Measurements from ENCODE around the gene ZNF430. TPM values are rescaled to one million over a fixed set of nuclear protein-coding genes. Genes with fewer than 3 reads are reported as not detected.
"Not testable (repeated sequence)": the region's sequence is repeated elsewhere in the genome, so short reads cannot be mapped to it uniquely, and the experiment has no call there.

ZNF430 gene
- 10 to 100 TPM; 14.0 to 14.6 TPM for total RNA-seq
- polyA plus RNA-seq (2013, experiment 1 of 2), result 7.9 TPM
- polyA plus RNA-seq (2013, experiment 2 of 2), result 9.2 TPM
- long read RNA-seq, experiment 1, partial matches to known transcripts, result 1 of 1 reads
- long read RNA-seq, experiment 1, other reads (novel, unspliced or antisense), result 0 of 1 reads
- long read RNA-seq, experiment 2, transcript ZNF430-201 (5 exons, 3,923 nt), result major isoform, 7 of 20 reads
- long read RNA-seq, experiment 2, partial matches to known transcripts, result 8 of 20 reads
- long read RNA-seq, experiment 2, other reads (novel, unspliced or antisense), result 5 of 20 reads
- long read RNA-seq, experiment 3, transcript ZNF430-201 (5 exons, 3,923 nt), result major isoform, 18 of 45 reads
- long read RNA-seq, experiment 3, partial matches to known transcripts, result 1 of 45 reads
- long read RNA-seq, experiment 3, other reads (novel, unspliced or antisense), result 23 of 45 reads
- long read RNA-seq, experiment 4, partial matches to known transcripts, result 1 of 9 reads
- long read RNA-seq, experiment 4, other reads (novel, unspliced or antisense), result 5 of 9 reads

DNA sequence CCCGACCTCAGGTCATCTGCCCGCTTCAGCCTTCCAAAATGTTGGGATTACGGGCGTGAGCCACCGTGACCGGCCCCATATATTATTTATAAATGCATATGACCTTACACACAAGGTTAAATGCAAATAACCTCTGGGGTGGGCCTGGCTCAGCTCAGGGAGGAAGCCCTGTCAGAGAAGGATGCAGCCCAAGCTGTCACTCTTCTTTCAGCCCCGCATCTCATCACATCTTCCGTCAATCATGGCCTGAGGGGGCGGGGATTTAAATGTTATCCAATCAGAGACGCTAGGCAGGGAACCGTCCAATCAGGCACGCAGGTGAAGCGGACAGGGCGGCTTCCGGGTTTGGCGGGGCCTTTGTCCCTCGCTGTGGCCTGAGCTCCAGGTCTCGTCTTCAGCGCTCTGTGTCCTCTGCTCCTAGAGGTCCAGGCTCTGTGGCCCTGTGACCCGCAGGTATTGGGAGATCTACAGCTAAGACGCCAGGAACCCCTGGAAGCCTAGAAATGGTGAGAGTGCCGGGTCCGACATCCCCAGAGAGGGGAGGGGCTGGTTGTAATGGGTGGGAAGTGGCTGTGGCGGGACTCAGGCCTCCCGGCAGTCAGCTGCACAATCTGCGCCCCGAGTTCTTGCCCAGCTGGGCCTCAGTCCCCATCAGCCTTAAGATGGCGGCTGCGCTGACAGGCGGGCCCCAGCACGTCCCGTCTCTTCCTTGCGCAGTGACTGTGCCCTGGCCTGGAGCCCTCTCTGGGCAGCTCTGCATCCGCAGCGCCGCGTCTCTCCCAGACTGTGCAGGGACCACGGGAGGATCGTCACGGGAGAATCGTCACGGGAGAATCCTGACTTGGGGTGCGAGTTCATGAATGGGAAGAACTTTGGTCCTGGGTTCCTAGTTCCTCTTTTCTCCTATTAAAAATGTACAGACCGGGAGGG lies at the start of gene ZNF430:
Gene ZNF430, plus strand, starts transcription at position 360 of the 930 bp plus-strand sequence. Its CDS starts 144 bp downstream, at position 504.
- DNase-seq, result peak; percentile 99
- Histone ChIP-seq H3K9me3 (ENCODE audit: control insufficient read depth, low read length) (no peaks in the 10 kb centered on the region), H3K27me3 (ENCODE audit: control insufficient read depth, insufficient read depth, low read length, poor library complexity, severe bottlenecking) (no peaks in the 10 kb centered on the region), H3K4me3 (ENCODE audit: low read length) (peak within 1 kb of the TSS; percentile 97), H3K9ac (ENCODE audit: extremely low read depth, low read length, poor library complexity, severe bottlenecking) (peak within 1 kb of the TSS; percentile 87), H3K4me1 (ENCODE audit: control insufficient read depth, insufficient read depth, low read length) (no peaks in the 10 kb centered on the region), H3K27ac (ENCODE audit: low read depth, low read length) (peak within 1 kb of the TSS; percentile 95), H3K36me3 (ENCODE audit: control insufficient read depth, insufficient read depth, low read length) (peaks cover 29% of the 10 kb centered on the region)
- Mint-ChIP-seq H3K9me3 (no peaks in the 10 kb centered on the region), H3K4me1 (peaks cover 5% of the 10 kb centered on the region), H3K36me3 (ENCODE audit: low read depth) (peaks cover 31% of the 10 kb centered on the region), H3K4me3 (peak within 1 kb of the TSS; percentile 100), H3K27ac (peak within 1 kb of the TSS; percentile 99), H3K27me3 (ENCODE audit: insufficient read depth) (no peaks in the 10 kb centered on the region)
- TF ChIP-seq CTCF (conservative IDR thresholded peaks at IDR 0.05), result no peak
- 6 to 7% methylated on average over 23 to 44 of the region's 44 CpGs for WGBS, 2 experiments (ENCODE audit: insufficient coverage in 1 of 2, insufficient read length in 1 of 2)

GRCh38 chr19:20992788-20993187 lies 27.7 kb upstream of the ZNF430 start:
- not testable (repeated sequence) for DNase-seq; H3K4me3 ChIP-seq (ENCODE audit: low read length); H3K9me3 ChIP-seq (ENCODE audit: control insufficient read depth, low read length); H3K27ac Mint-ChIP-seq; H3K27me3 ChIP-seq (ENCODE audit: control insufficient read depth, insufficient read depth, low read length, poor library complexity, severe bottlenecking); H3K4me1 Mint-ChIP-seq; H3K36me3 ChIP-seq (ENCODE audit: control insufficient read depth, insufficient read depth, low read length); H3K9ac ChIP-seq (ENCODE audit: extremely low read depth, low read length, poor library complexity, severe bottlenecking); H3K27ac ChIP-seq (ENCODE audit: low read depth, low read length); H3K36me3 Mint-ChIP-seq (ENCODE audit: low read depth); H3K4me3 Mint-ChIP-seq; H3K4me1 ChIP-seq (ENCODE audit: control insufficient read depth, insufficient read depth, low read length)
- 91 to 94% methylated on average over 2 of the region's 2 CpGs for WGBS, 2 experiments (ENCODE audit: insufficient coverage in 1 of 2, insufficient read length in 1 of 2)
- Mint-ChIP-seq H3K27me3 (ENCODE audit: insufficient read depth) (peaks cover 26% of the 10 kb centered on the region), H3K9me3 (peaks cover 40% of the 10 kb centered on the region)

DNA sequence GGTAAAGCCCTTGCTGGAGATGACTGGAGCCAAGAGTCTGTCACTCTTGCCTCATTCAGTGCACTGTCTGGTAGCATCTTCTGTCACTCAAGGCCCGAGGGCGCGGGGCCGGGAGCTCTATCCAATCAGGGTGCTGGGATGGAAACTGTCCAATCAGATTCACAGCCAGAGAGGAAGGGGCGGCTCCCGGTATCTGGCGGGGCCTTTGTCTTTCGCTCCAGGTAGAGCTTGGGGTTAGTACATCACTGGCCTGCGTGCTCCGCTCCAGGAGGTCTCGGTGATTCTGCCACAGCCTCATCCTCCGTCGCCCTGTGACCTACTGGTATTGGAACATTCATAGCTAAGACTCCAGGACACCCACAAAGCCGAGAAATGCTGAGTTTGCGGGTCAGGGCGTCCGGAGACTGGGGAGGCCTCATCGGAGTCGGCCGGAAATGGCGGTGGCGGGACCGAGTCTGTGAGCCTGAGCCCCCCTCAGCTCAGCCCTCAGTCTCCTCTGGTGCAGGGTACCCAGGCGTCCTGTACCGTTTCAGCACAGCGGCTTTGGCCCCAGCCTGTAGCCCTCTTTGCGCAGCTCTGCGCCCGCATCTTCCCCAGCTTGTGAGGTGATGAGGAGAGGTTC lies 20.6 kb upstream of the ZNF430 start:
- peak; percentile 97 for DNase-seq
- Mint-ChIP-seq H3K36me3 (ENCODE audit: low read depth) (peaks cover 3% of the 10 kb centered on the region), H3K4me1 (peaks cover 29% of the 10 kb centered on the region), H3K27me3 (ENCODE audit: insufficient read depth) (no peaks in the 10 kb centered on the region), H3K4me3 (peak overlapping the region; percentile 93), H3K9me3 (peaks cover 9% of the 10 kb centered on the region), H3K27ac (peak overlapping the region; percentile 99)
- TF ChIP-seq CTCF (conservative IDR thresholded peaks at IDR 0.05), result no peak
- Histone ChIP-seq H3K9ac (ENCODE audit: extremely low read depth, low read length, poor library complexity, severe bottlenecking) (peak overlapping the region; percentile 71), H3K9me3 (ENCODE audit: control insufficient read depth, low read length) (peaks cover 10% of the 10 kb centered on the region), H3K27ac (ENCODE audit: low read depth, low read length) (peak overlapping the region; percentile 40), H3K4me3 (ENCODE audit: low read length) (peak overlapping the region; percentile 84), H3K4me1 (ENCODE audit: control insufficient read depth, insufficient read depth, low read length) (no peaks in the 10 kb centered on the region), H3K36me3 (ENCODE audit: control insufficient read depth, insufficient read depth, low read length) (no peaks in the 10 kb centered on the region), H3K27me3 (ENCODE audit: control insufficient read depth, insufficient read depth, low read length, poor library complexity, severe bottlenecking) (no peaks in the 10 kb centered on the region)
- WGBS, 2 experiments (ENCODE audit: insufficient coverage in 1 of 2, insufficient read length in 1 of 2), result 20 to 43% methylated on average over 17 to 29 of the region's 29 CpGs

DNA sequence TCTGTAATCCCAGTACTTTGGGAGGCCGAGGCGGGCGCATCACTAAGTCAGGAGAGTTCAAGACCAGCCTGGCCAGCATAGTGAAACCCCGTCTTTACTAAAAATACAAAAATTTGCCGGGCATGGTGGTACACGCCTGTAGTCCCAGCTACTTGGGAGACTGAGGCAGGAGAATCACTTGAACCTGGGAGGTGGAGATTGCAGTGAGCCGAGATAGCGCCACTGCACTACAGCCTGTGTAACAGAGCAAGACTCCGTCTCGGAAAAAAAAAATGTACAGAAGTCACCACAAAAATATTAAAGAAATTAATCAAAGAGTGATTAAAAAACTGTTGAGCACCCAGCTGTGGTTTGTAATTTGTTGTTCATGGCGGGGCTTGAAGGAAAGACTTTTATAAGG lies 781 bp downstream of the ZNF430 start:
- H3K27ac ChIP-seq (ENCODE audit: low read depth, low read length); H3K27me3 Mint-ChIP-seq (ENCODE audit: insufficient read depth); DNase-seq; H3K9me3 ChIP-seq (ENCODE audit: control insufficient read depth, low read length); H3K4me1 ChIP-seq (ENCODE audit: control insufficient read depth, insufficient read depth, low read length); H3K9me3 Mint-ChIP-seq; H3K4me1 Mint-ChIP-seq; H3K27me3 ChIP-seq (ENCODE audit: control insufficient read depth, insufficient read depth, low read length, poor library complexity, severe bottlenecking): not testable (repeated sequence)
- WGBS, 2 experiments (ENCODE audit: insufficient coverage in 1 of 2, insufficient read length in 1 of 2), result 15 to 24% methylated on average over 5 to 9 of the region's 11 CpGs
- Histone ChIP-seq H3K9ac (ENCODE audit: extremely low read depth, low read length, poor library complexity, severe bottlenecking) (peak overlapping the region; percentile 87), H3K4me3 (ENCODE audit: low read length) (peak overlapping the region; percentile 97), H3K36me3 (ENCODE audit: control insufficient read depth, insufficient read depth, low read length) (peaks cover 34% of the 10 kb centered on the region)
- Mint-ChIP-seq H3K4me3 (peak overlapping the region; percentile 100), H3K36me3 (ENCODE audit: low read depth) (peaks cover 38% of the 10 kb centered on the region), H3K27ac (peak overlapping the region; percentile 99)

Measured in endodermal cell (in vitro differentiated cells).